Measurements from ENCODE around the gene NOD1. TPM values are rescaled to one million over a fixed set of nuclear protein-coding genes. Genes with fewer than 3 reads are reported as not detected.
"Not testable (repeated sequence)": the region's sequence is repeated elsewhere in the genome, so short reads cannot be mapped to it uniquely, and the experiment has no call there.

The NOD1 gene
- total RNA-seq: 10 to 100 TPM in 1 of 2 experiments, 1 to 10 TPM in 1; 9.2 to 11.8 TPM

GRCh38 chr7:30478349-30479201, at the start of gene NOD1:
NOD1 (minus strand) TSS chr7:30478784; CDS start chr7:30456921, 21,863 bp downstream.
- ChIA-PET CTCF (interaction anchor here (0.8 to 1.3 kb wide), 5 partner anchors 9 to 144 kb away, joined by 3 read pairs; no protein-coding TSS in a partner anchor), POLR2A (interaction anchor here (0.6 to 1.3 kb wide), 4 partner anchors 20 to 281 kb away, joined by 3 to 8 read pairs (median 4); no protein-coding TSS in a partner anchor)

- POLR2A ChIA-PET: not testable (repeated sequence)
- CTCF ChIA-PET: interaction anchor here (0.7 kb wide), 1 partner anchor 24 kb away, joined by 8 read pairs; no protein-coding TSS in a partner anchor
These were observed 48.7 kb upstream of the NOD1 start for GRCh38 chr7:30527297-30527696.

DNA sequence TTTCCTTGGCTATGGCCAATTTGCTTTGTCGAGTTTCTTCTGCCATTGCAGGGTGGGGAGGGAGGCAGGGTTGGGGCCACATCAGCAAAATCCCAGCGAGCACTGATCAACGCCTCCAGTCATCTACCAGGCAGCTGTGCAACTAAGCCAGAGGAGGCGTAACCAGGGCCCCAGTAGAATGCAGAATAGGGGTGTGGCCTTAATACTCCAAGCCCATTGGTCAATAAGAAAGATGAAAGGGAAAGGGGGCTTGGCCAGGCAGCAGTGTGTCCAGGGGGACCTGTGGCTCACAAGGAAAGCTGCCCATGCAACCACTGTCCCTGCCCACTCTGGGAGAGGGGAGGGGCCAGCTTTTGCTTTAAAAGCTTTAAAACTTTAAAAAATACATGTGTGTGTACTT, 47.6 kb upstream of the NOD1 start:
- CTCF ChIA-PET: no interaction called here
- POLR2A ChIA-PET: no interaction called here

GRCh38 chr7:30525429-30525828, 46.8 kb upstream of the NOD1 start:
- ChIA-PET CTCF (no interaction called here), POLR2A (no interaction called here)

DNA sequence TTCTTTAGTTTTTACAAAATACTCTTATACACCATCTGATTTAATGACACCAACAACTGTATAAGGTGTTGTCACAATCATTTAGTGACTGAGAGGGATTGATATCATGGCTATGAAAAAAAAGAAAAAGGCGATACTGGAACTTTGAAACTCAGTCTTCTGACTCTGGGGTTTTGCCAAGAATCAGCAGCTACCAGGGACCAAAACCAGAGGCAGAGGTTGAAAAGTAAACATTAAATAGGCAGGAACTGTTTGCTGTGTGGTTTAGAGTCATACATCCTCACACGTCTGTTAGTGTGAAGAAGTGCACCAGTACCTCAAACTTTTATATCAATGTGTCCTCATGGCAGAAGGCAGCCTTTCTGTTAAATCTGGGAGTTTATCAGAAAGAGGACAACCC, 46.0 kb upstream of the NOD1 start:
- ChIA-PET POLR2A (no interaction called here), CTCF (no interaction called here)

DNA sequence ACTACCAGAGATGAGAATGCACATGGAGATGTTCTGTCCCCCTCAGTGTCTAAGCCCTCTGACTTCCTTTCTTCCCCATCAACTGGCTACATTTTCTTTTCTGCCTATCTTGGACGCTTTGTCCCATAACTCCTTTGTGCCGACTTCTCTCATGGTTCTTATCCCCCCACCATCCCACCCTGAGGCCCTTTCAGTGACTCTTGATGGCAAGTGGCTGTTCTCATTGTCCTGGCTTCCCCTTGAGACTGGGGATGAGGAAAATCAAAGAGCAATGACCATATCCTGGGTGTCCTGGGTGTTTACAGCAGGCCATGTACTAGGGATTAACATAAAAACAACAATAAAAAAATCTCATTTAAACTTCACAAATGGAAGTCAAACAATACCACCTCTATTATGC, 44.9 kb upstream of the NOD1 start:
- ChIA-PET CTCF (no interaction called here), POLR2A (no interaction called here)

DNA sequence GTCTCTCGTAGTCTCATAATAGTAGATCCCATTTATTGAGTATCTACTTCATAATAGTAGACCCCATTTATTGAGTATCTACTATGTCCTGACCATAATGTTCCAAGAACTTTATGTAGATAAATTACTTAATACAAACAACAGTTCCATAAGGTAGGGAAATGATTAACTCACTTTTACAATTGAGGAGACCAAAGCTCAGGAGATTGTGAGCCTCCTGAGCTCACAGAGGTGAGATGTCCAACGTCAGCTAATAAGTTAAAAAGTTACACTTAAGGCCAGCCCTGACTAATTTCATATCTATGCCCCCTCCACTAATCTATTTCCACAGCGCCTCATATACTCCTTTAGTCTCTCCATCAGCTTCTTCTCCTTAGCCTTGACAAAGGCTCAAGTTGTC, 43.6 kb upstream of the NOD1 start:
- CTCF ChIA-PET: interaction anchor here (0.7 to 1.2 kb wide), 2 partner anchors 11 to 12 kb away, joined by 3 to 4 read pairs; no protein-coding TSS in a partner anchor
- POLR2A ChIA-PET: no interaction called here

- POLR2A ChIA-PET: no interaction called here
- CTCF ChIA-PET: interaction anchor here (0.7 kb wide), 1 partner anchor 11 kb away, joined by 4 read pairs; no protein-coding TSS in a partner anchor
These were observed 42.9 kb upstream of the NOD1 start for GRCh38 chr7:30521532-30521931.

DNA sequence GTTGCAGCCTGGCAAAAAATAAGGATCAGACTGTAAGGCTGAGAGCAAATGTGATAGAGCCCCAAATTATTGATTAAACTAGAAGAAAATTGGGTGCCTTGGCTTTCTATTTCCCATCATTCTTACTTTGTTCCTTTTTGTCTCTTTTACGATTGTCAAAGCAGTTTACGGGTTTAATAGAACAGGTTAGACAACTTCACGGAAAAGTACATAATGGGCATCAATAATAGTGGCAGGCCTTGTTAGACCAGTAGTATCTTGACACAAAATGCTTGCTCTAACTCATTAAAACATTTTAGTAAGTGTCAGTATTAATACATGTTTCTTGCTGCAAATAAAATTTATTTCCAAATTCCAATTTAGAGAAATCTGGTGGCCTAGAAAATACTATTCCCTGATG, 40.5 kb upstream of the NOD1 start:
- ChIA-PET CTCF (no interaction called here), POLR2A (no interaction called here)

DNA sequence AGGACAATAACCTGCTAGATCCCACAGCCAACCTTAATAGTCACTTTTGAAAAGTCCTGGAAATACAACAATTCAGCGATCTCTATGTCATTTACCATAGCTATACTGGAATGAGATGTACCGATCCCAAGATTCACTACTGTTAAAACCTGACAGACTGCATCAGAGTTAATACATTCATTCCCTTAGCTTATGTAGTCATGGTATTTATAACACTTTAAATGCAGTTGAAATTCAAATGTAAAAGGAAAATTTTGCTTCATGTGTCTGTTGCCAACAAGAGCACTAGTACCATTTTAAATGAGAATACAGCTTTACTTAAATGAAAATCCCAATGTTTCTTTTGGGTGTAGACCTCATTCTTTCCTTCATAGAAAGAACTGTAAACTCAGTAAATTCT, 37.2 kb upstream of the NOD1 start:
- ChIA-PET POLR2A (no interaction called here), CTCF (interaction anchor here (0.7 to 1.3 kb wide), 2 partner anchors 17 to 51 kb away, joined by 3 to 4 read pairs; no protein-coding TSS in a partner anchor)

DNA sequence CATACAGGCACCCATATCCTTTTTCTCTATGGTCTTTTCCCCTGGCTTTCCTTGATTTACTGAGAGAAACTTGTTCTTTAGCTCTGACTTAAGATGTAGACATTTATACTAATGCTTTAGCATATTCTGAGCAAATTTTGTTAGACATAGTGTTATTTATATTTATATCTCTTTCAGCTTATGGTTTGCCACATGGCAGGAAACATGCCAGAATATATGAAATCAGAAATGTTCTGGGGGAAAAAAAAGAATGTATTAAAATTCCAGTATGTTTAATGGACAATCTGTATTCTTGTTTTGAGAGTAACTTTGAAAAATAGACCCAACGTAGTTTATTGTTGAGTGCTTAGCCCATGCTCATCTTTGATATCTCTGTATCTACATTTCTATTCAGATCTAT, 36.2 kb upstream of the NOD1 start:
- ChIA-PET POLR2A (no interaction called here), CTCF (no interaction called here)

- CTCF ChIA-PET: no interaction called here
These were observed 35.6 kb upstream of the NOD1 start for GRCh38 chr7:30514177-30514576.

GRCh38 chr7:30513762-30514161, 35.2 kb upstream of the NOD1 start:
- ChIA-PET CTCF (no interaction called here), POLR2A (no interaction called here)

More at GRCh38 chr7:30514177-30514576, 35.6 kb upstream of the NOD1 start:
- POLR2A ChIA-PET: no interaction called here

DNA sequence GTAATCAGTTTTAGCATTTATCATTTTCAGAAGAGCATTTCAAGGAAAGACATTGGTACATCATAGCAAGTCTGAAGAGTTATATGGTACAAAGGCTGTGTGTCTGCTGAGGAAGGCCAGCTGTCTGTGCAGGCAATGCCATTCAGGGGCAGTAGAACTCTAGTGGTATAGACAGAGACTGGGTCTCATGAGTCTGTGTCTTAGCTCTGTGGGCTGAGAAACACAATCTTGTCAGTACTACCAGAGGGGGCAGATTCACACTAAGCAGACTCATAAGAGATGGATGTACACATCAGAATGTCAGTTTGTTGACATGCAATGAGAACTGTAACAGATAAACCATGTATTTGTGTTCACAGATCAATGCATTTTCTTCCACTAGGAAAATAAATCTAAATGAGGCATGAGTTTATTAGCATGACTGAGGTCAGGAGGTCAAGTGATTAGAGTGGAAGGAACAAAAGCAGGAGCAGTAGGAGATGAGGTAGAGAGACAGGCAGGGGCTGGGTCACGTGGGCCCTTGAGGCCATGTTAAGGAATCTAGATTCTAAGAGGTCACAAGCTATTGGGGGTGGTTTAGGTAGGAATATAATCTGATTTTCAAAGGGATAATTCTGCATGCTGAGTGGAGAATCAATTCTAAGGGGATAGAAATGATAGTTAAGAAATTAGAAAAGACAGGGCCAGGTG, 33.5 kb upstream of the NOD1 start:
- ChIA-PET CTCF (interaction anchor here (0.8 to 4.2 kb wide), 2 partner anchors 10 to 53 kb away, joined by 3 to 24 read pairs; no protein-coding TSS in a partner anchor), POLR2A (no interaction called here)

DNA sequence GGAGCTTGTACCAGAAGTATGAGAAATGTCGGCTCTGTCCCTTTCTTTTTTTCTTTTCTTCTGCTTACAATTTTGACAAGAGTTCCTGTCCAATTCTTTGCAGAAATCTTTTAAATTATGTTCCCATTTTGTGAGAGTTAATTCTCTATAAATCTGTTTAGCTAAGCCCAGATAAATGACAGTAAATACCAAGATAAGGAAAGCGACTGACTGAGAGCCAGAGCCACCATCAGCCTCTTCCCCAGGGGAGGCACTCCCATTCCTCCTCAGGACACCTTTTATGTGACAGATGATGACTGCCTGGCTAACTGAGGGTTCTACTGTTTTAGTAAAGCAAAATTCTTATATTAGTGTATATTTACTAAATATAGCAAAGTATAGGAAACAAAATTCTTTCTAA, 32.9 kb upstream of the NOD1 start:
- CTCF ChIA-PET: interaction anchor here (0.8 to 4.2 kb wide), 2 partner anchors 11 to 53 kb away, joined by 3 to 24 read pairs; no protein-coding TSS in a partner anchor

DNA sequence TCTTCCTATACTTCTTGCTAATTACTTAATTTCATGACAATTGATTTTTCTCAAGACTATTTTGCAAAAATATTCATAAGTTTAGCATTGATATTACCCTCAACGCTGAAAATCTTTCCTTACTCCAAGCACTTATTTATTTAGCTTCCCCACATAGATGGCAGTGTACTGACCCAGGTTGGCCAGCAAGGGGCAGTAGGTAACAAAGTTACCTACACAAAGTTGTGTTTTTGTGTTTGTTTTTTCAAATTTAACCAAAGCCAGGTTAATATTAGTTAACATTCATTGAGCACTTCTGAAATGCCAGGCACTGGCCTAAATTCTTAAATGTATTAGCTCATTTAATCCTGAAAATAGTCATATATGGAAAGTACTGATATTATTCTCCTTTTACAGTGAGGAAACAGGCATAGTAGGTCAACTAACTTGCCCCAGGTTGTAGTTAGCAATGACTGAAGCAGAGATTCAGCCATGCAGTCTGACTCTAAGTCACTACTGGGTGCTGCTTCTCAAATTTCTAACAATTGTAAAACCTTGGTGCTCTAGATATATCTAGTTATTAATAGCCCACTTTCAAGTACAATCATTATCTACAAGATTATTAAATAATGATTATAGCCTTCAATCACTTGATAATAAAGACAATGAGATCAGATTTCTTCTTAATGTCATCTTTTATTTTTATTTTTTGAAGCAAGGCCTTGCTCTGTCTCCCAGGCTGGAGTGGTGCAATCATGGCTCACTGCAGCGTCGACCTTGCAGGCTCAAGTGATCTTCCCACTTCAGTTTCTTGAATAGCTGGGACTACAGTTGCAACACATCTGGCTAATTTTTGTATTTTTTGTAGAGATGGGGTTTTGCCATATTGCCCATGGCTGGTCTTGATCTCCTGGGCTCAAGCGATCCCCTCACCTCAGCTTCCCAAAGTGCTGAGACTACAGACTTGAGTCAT, 31.8 kb upstream of the NOD1 start:
- ChIA-PET POLR2A (no interaction called here), CTCF (interaction anchor here (0.7 to 4.2 kb wide), 5 partner anchors 12 to 350 kb away, joined by 3 to 24 read pairs (median 4); no protein-coding TSS in a partner anchor)

More for the DNA sequence above, 32.9 kb upstream of the NOD1 start:
- POLR2A ChIA-PET: no interaction called here

GRCh38 chr7:30509171-30509857, 30.7 kb upstream of the NOD1 start:
- POLR2A ChIA-PET: not testable (repeated sequence)
- CTCF ChIA-PET: interaction anchor here (1.7 to 4.2 kb wide), 2 partner anchors 36 to 56 kb away, joined by 6 to 24 read pairs; no protein-coding TSS in a partner anchor

DNA sequence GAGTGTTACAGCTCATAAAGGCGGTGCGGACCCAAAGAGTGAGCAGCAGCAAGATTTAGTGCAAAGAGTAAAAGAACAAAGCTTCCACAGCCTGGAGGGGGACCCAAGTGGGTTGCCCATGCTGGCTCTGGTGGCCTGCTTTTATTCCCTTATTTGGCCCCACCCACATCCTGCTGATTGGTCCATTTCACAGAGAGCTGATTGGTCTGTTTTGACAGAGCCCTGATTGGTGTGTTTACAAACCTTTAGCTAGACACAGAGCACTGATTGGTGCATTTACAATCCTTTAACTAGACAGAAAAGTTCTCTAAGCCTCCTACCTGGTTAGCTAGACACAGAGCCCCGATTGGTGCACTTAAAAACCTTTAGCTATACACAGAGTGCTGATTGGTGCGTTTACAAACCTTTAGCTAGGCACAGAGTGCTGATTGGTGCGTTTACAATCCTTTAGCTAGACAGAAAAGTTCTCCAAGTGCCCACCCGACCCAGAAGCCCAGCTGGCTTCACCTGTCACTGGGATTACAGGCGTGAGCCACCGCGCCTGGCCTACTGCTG, 28.8 kb upstream of the NOD1 start:
- ChIA-PET CTCF (interaction anchor here (0.8 to 1.2 kb wide), 2 partner anchors 29 to 56 kb away, joined by 3 to 4 read pairs; partner anchors contain the start of gene NOD1), POLR2A (interaction anchor here (0.5 kb wide), 1 partner anchor 249 kb away, joined by 3 read pairs; no protein-coding TSS in a partner anchor)

Measured in activated CD8-positive, alpha-beta memory T cell treated with anti-CD3 and anti-CD28 coated beads for 36 hours (primary cell).